HG03045 (cell line): ENCODE measurements around the gene CACNB4.

ENCODE experiments used
- ATAC-seq: cut with Tn5 transposase; IDR thresholded peaks from one replicate; pipeline ENCODE4 v1.9.1; 2021; ENCODE audit warnings: mild to moderate bottlenecking, moderate library complexity; ENCODE audit not compliant: unreplicated experiment

The CACNB4 gene

GRCh38 chr2:151837926-151838325, 260.9 kb downstream of the CACNB4 start:
- no peak for ATAC-seq

DNA sequence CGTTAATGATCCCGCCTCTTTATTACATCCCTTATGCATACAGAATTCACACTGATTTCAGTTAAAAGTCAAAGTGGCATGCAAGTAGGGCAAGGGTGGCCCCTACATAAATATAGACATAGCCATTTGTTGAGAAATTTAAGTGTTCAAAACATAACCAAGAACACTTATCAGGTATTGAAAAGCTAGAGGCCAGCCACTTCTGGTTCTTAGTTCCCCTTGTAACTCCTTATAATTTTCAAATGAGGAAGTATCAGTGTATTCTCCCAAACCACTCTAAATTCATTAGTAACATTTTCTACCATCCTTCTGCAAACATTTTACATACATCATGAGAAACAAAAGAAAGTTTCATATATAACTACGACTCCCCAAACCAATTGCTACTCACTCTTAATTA, 264.9 kb downstream of the CACNB4 start:
- no peak for ATAC-seq

DNA sequence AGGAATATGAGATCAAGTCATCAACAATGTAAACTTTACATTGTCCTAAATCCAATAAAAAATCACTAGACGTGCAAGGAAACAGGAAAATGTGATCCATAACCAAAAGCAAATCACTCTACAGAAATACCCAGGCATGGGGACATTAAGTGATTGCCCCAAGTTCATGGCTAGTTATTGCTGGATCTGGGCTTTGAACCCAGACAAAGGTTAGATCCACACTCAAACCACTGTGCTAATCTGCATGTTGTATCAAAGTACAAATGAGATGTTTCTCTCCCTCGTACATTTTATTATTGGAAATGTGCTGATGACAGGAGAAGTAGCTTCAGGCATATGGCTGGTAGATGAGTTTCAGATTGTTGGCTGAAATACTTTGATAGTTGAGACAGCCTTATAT, 267.9 kb downstream of the CACNB4 start:
- no peak for ATAC-seq

GRCh38 chr2:151828890-151829324, 269.9 kb downstream of the CACNB4 start:
- no peak for ATAC-seq

- ATAC-seq, result peak; percentile 96
Observed at GRCh38 chr2:151828143-151828889, 270.5 kb downstream of the CACNB4 start, which contains the start of gene ARL5A. Gene ARL5A (minus strand): TSS chr2:151828421. CDS start chr2:151828176, 245 bp downstream.

DNA sequence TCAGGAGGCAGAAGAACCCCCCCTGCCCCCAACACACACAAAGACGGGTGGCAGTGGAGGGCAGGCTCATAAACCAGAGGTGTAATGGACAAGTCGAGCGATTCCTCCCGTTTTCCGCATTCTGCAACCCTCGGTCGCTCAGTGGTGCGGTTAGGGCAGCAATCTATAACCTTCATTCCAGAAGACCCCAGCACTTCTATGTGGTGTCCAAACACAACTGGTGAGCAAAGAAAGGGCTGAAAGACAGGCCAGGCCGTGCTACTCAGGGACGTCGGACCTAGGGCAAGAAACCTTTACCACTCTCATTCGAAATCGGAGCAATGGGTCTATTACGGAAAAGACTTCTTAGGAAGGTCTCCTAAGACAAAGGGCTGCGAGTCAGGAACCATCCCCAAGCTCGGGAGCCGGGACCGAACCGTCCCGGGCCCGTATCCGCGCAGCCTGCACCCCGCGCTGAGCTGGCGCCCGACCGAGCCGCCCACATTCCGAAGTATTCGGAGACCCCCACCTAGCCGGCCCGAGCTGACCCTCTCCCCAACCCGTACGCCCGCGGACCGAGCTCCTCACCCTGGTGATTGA, 271.2 kb downstream of the CACNB4 start:
- ATAC-seq, result peak; percentile 37

DNA sequence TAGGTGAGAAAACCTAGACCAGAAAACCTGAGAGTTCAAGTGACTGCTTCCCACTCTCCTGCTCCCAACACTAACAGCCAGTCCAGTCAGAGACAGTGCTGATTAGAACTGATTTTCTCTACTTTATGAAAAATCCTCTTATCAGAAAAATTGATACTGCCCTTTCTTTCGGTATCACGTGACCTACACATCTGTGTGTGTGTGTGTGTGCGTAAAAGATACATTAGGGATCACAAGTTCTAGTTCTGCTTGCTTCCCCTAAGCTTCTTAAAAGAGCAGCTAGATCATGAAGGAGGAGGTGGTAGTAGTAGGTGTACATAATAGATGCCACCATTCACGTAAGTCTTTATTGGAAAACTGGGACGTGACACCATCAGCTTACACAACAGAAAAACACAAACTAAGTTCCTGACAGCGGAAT, 272.1 kb downstream of the CACNB4 start:
- ATAC-seq, result no peak

DNA sequence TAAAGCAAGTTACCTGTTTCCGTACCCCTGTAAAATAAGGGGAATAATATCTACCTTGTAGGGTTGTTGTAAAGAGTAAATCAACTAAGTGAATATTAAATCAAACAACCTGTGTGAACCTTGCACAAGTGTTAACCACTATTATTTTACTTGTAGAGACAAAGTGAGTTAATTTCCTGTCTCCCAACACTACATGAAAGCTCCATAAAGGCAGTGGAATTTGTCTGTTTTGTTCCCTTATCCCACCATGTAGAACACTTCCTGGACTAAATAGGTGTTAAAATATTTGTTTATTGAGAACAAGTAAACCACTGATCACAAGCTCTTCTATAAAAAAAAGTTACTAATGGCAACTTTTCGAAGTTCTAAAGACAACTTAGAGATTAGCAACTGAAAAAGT, 274.0 kb downstream of the CACNB4 start:
- no peak for ATAC-seq

- ATAC-seq, result no peak
Observed at GRCh38 chr2:151823651-151824050, 275.2 kb downstream of the CACNB4 start.

GRCh38 chr2:151819920-151820319, 278.9 kb downstream of the CACNB4 start:
- peak; percentile 78 for ATAC-seq

GRCh38 chr2:151817929-151818328, 280.9 kb downstream of the CACNB4 start:
- ATAC-seq, result no peak

- no peak for ATAC-seq
Observed at GRCh38 chr2:151816843-151817242, 282.0 kb downstream of the CACNB4 start.

DNA sequence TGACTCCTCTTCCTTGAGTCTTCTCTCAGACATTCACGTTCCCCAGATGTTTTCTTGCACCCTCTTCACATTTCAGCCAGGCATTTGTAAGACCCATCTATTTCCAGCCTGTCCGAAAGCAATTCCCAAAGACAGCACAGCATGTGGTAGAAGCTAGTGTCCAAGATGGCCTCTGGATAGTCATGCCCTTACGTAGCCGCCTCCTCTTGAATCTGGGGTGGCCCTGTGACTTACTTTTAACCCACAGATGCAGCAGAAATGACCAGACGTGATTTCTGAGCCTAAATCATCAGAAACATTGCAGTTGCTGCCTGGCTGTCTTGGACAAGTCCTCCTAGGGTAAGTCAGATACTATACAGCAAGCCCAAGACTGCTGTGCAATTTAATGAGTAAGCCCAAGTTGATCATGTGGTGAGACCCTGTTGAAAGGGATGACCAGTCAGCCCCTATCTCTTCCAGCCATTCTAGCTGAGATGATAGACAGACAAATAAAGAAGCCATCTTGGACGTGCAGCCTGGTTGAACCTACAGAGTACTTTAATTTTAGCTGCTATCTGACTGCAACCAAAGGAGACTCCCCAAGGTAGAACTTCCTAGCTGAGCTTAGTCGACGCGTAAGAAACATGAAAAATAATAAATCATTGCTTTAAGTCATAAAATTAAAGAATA, 282.9 kb downstream of the CACNB4 start:
- no peak for ATAC-seq

DNA sequence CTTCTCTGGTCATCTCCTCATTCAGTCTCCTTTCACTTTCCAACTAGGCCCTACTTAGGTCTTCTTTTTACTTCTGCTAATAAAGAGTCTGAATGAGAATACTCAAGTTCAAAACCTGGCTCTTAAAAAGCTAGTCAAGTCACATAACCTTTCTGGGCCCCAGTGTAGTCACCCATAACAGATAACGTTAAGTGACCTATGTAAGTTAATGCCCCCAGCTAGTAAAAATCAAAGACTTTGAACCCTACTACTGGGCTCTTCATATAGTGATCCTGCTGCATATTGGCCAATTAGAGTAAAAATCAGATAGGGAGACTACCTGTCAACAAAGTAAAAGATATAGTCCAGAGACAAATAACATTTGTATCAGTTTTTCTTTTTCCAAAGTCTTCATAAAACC, 288.4 kb downstream of the CACNB4 start:
- ATAC-seq, result no peak

GRCh38 chr2:151809073-151809383, 289.8 kb downstream of the CACNB4 start:
- no peak for ATAC-seq

DNA sequence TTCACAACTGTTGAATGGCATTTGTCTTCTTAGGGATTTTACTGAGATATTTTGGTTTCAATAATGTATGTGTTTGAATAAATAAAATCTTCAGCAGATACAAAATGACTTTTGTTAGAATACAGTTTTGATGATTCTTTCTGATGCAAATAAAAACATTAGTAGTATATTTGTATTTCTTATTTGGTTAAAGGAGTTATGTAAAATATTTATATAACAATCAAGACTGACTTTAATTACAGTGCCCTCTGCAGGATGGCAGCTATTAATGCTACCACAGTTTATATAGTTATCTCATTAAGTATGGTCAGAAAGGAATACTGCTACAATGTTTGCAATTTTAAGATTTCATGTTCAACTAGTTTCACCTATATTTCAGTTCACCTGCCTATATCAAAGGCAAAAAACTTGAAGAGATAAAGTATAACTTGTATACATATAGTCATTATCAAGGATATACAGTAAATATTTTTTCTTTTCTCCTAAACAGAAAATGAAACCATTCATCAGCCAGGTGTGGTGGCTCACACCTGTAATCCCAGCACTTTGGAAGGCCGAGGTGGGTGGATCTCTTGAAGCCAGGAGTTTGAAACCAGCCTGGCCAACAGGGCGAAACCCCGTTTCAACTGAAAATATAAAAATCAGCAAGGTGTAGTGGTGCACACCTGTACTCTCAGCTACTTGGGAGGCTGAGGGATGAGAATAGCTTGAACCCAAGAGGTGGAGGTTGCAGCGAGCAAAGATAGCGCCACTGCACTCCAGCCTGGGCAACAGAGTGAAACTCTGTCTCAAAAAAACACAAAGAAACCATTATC, 290.4 kb downstream of the CACNB4 start:
- ATAC-seq, result no peak

DNA sequence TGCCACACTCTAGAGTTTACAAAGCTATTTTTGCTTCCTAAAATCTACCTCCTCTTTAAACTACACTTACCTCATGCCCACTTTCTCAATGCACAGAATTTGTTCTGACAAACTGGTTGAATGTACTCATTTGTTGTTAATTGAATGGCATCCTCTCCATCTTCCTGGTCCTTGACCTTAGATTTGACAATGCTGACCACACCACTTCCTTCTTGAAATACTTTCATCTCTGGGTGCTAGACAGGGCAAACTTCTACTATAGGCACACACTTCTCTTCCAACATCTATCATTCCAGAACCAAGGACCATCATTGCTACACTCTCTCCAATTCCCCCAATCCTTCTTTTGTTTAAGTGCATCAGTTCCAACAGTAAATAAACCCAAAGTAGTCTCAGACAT, 292.9 kb downstream of the CACNB4 start:
- ATAC-seq, result no peak

GRCh38 chr2:151805343-151805742, 293.5 kb downstream of the CACNB4 start:
- no peak for ATAC-seq

- ATAC-seq, result no peak
Observed at GRCh38 chr2:151803811-151804210, 295.0 kb downstream of the CACNB4 start.

- no peak for ATAC-seq
Observed at GRCh38 chr2:151802315-151802714, 296.5 kb downstream of the CACNB4 start.

- ATAC-seq, result no peak
Observed at GRCh38 chr2:151799886-151800292, 299.0 kb downstream of the CACNB4 start.
